Liver (tissue), 9 donors: ENCODE measurements around the gene NOX1. TPM values are rescaled to one million over a fixed set of nuclear protein-coding genes. Genes with fewer than 3 reads are reported as not detected.

ENCODE experiments used
- DNase-seq: peaks from one replicate; pipeline ENCODE4 v3.0.0-alpha.2; 2017; ENCODE audit warnings: low spot score
- H3K27ac ChIP-seq, 2 donors: one replicate each; pipeline ENCODE4 v1.7.0; 2013; ENCODE audit warnings: inconsistent platforms in 2 of 2, low read length in 2 of 2, control low read depth in 1 of 2, low read depth in 1 of 2, mild to moderate bottlenecking in 1 of 2
- H3K27me3 ChIP-seq, 4 donors: one replicate each; pipeline versions ENCODE4 v1.6.1 to v1.7.0; 2013; ENCODE audit warnings: low read length in 3 of 4, inconsistent platforms in 1 of 4, mild to moderate bottlenecking in 1 of 4, moderate library complexity in 1 of 4; ENCODE audit not compliant: control insufficient read depth in 4 of 4, insufficient read depth in 4 of 4
- H3K36me3 ChIP-seq, 4 donors: one replicate each; pipeline versions ENCODE4 v1.6.1 to v1.7.0; 2013; ENCODE audit warnings: low read length in 3 of 4, mild to moderate bottlenecking in 3 of 4, low read depth in 1 of 4, moderate library complexity in 1 of 4; ENCODE audit not compliant: control insufficient read depth in 4 of 4, insufficient read depth in 3 of 4
- H3K4me1 ChIP-seq, 4 donors: one replicate each; pipeline versions ENCODE4 v1.6.1 to v1.7.0; 2013; ENCODE audit warnings: low read length in 3 of 4, mild to moderate bottlenecking in 3 of 4, moderate library complexity in 1 of 4; ENCODE audit not compliant: control insufficient read depth in 4 of 4, insufficient read depth in 4 of 4
- H3K4me3 ChIP-seq, 3 donors: one replicate each; pipeline versions ENCODE4 v1.6.1 to v1.7.0; 2013; ENCODE audit warnings: low read length in 3 of 3, control low read depth in 1 of 3, low read depth in 1 of 3, mild to moderate bottlenecking in 1 of 3
- H3K9ac ChIP-seq, 2 donors: one replicate each; pipeline ENCODE4 v1.7.0; 2013; ENCODE audit warnings: low read length in 2 of 2, mild to moderate bottlenecking in 2 of 2, moderate library complexity in 2 of 2, control low read depth in 1 of 2, low read depth in 1 of 2
- H3K9me3 ChIP-seq, 4 donors: one replicate each; pipeline versions ENCODE4 v1.6.1 to v1.7.0; 2013; ENCODE audit warnings: low read length in 3 of 4; ENCODE audit not compliant: control insufficient read depth in 4 of 4
- ATF3 ChIP-seq: IDR thresholded peaks from 2 replicates; pipeline ENCODE4 v1.6.1; 2016; ENCODE audit warnings: antibody characterized with exemption
- CTCF ChIP-seq: fragments of 150-350 bp; IDR thresholded peaks from 2 replicates; pipeline ENCODE4 v1.5.1; 2017; ENCODE audit warnings: improper control_type of control experiment, low read depth, low read length; ENCODE audit not compliant: missing input control
- EGR1 ChIP-seq, 2 donors: IDR thresholded peaks; 2 replicates each; pipeline ENCODE4 v1.6.1; 2016 to 2018; ENCODE audit warnings: antibody characterized with exemption in 2 of 2, low read depth in 2 of 2
- FOXA1 ChIP-seq: IDR thresholded peaks from 2 replicates; pipeline ENCODE4 v1.6.1; 2016; ENCODE audit warnings: antibody characterized with exemption
- FOXA2 ChIP-seq: IDR thresholded peaks from 2 replicates; pipeline ENCODE4 v1.6.1; 2016; ENCODE audit warnings: antibody characterized with exemption
- GABPA ChIP-seq, 2 donors: IDR thresholded peaks in 1 of 2; conservative IDR thresholded peaks in 1 of 2; 2 replicates each; pipeline ENCODE4 v1.6.1; 2016; ENCODE audit warnings: antibody characterized with exemption in 2 of 2, mild to moderate bottlenecking in 1 of 2, moderate library complexity in 1 of 2
- HNF4A ChIP-seq, 2 donors: conservative IDR thresholded peaks; 2 replicates each; pipeline ENCODE4 v1.6.1; 2016; ENCODE audit warnings: antibody characterized with exemption in 2 of 2, mild to moderate bottlenecking in 2 of 2
- HNF4G ChIP-seq: IDR thresholded peaks from 2 replicates; pipeline ENCODE4 v1.6.1; 2016; ENCODE audit warnings: antibody characterized with exemption
- JUND ChIP-seq, 2 donors: IDR thresholded peaks; 2 replicates each; pipeline ENCODE4 v1.6.1; 2016; ENCODE audit warnings: antibody characterized with exemption in 2 of 2
- MAX ChIP-seq: IDR thresholded peaks from 2 replicates; pipeline ENCODE4 v1.6.1; 2016; ENCODE audit warnings: antibody characterized with exemption
- NR2F2 ChIP-seq: IDR thresholded peaks from 2 replicates; pipeline ENCODE4 v1.6.1; 2016; ENCODE audit warnings: antibody characterized with exemption
- RAD21 ChIP-seq, 2 donors: IDR thresholded peaks; 2 replicates each; pipeline ENCODE4 v1.6.1; 2016; ENCODE audit warnings: antibody characterized with exemption in 2 of 2, mild to moderate bottlenecking in 2 of 2
- REST ChIP-seq: IDR thresholded peaks from 2 replicates; pipeline ENCODE4 v1.6.1; 2016; ENCODE audit warnings: antibody characterized with exemption, mild to moderate bottlenecking
- RXRA ChIP-seq, 2 donors: IDR thresholded peaks; 2 replicates each; pipeline ENCODE4 v1.6.1; 2017 to 2018; ENCODE audit warnings: antibody characterized with exemption in 2 of 2, mild to moderate bottlenecking in 1 of 2
- TAF1 ChIP-seq: conservative IDR thresholded peaks from 2 replicates; pipeline ENCODE4 v1.6.1; 2016; ENCODE audit warnings: antibody characterized with exemption, mild to moderate bottlenecking
- YY1 ChIP-seq: IDR thresholded peaks from 2 replicates; pipeline ENCODE4 v1.6.1; 2016; ENCODE audit warnings: antibody characterized with exemption, mild to moderate bottlenecking
- WGBS: extraction: QIAGEN DNeasy Blood & Tissue Kit; methylation state at CpG from one replicate; pipeline ENCODE4 v1.1.7; 2013; 5-methylcytosine and 5-hydroxymethylcytosine counted together
- polyA plus RNA-seq, 2 donors: library from polyadenylated mRNA; stranded (reverse) in 1 of 2; unstranded in 1 of 2; fragments of 200-250 nt in 1 of 2; fragments of >200 nt in 1 of 2; fragmentation: Nextera tagmentation in 1 of 2; extraction: Ambion mirVana in 1 of 2; gene quantifications; one replicate each; pipeline versions ENCODE4 v1.2.1 to v1.2.3, GENCODE V29; 2013 to 2015
- total RNA-seq, 2 donors: library from RNA; depleted of rRNA; stranded (reverse); fragments of >200 nt; gene quantifications; one replicate each; pipeline ENCODE4 v1.2.3, GENCODE V29; 2014
- donor health status: healthy.
- donor health status: healthy.
- donor health status: healthy.
- donor health status: healthy.
- donor health status: healthy.

The NOX1 gene
- total and polyA plus RNA-seq, 4 donors: 0.36 TPM; not detected in 3

- TF ChIP-seq GABPA (IDR thresholded peaks at IDR 0.05 in 1 of 2, conservative IDR thresholded peaks at IDR 0.05 in 1 of 2) (no peak), NR2F2 (no peak)
- H3K27ac ChIP-seq: no peak overlapping the region
- no peaks in the 10 kb centered on the region for H3K9me3 ChIP-seq
- no peak overlapping the region for H3K9ac ChIP-seq
- 76% methylated on average over 2 of the region's 2 CpGs for WGBS
- no peaks in the 10 kb centered on the region for H3K4me1 ChIP-seq
- peaks cover 0 to 2% (median 0%) of the 10 kb centered on the region in 4 donors for H3K27me3 ChIP-seq
- DNase-seq: no peak
- H3K36me3 ChIP-seq: no peaks in the 10 kb centered on the region
- no peak overlapping the region for H3K4me3 ChIP-seq
Observed at GRCh38 chrX:100880368-100880767, 6.2 kb upstream of the NOX1 start.

- H3K27ac ChIP-seq: no peak overlapping the region
- no peaks in the 10 kb centered on the region for H3K9me3 ChIP-seq
- no peaks in the 10 kb centered on the region for H3K4me1 ChIP-seq
- no peaks in the 10 kb centered on the region for H3K27me3 ChIP-seq
- DNase-seq: no peak
- H3K36me3 ChIP-seq: no peaks in the 10 kb centered on the region
- TF ChIP-seq FOXA1: no peak
- no peak for TF ChIP-seq TAF1
- no peak for TF ChIP-seq ATF3
- TF ChIP-seq MAX: no peak
- no peak for TF ChIP-seq RXRA (IDR thresholded peaks at IDR 0.05)
- no peak for TF ChIP-seq NR2F2
- no peak for TF ChIP-seq GABPA (IDR thresholded peaks at IDR 0.05 in 1 of 2, conservative IDR thresholded peaks at IDR 0.05 in 1 of 2)
- no peak for TF ChIP-seq FOXA2
- no peak overlapping the region for H3K9ac ChIP-seq
- 56% methylated on average over 9 of the region's 9 CpGs for WGBS
- H3K4me3 ChIP-seq: no peak overlapping the region
Observed at GRCh38 chrX:100871594-100872560, 2.3 kb downstream of the NOX1 start.

- Histone ChIP-seq H3K4me3 (no peak overlapping the region), H3K36me3 (no peaks in the 10 kb centered on the region), H3K4me1 (no peaks in the 10 kb centered on the region), H3K27ac (no peak overlapping the region), H3K27me3 (no peaks in the 10 kb centered on the region), H3K9ac (no peak overlapping the region), H3K9me3 (no peaks in the 10 kb centered on the region)
- TF ChIP-seq RAD21 (IDR thresholded peaks at IDR 0.05) (no peak), FOXA2 (no peak), HNF4A (conservative IDR thresholded peaks at IDR 0.05) (no peak), CTCF (no peak), HNF4G (no peak), REST (no peak), GABPA (IDR thresholded peaks at IDR 0.05 in 1 of 2, conservative IDR thresholded peaks at IDR 0.05 in 1 of 2) (no peak), EGR1 (IDR thresholded peaks at IDR 0.05; ENCODE audit: low read depth in 2 of 2) (no peak), JUND (IDR thresholded peaks at IDR 0.05) (no peak), YY1 (no peak), RXRA (IDR thresholded peaks at IDR 0.05) (no peak), TAF1 (no peak), NR2F2 (no peak), FOXA1 (no peak)
- no peak for DNase-seq
- 56% methylated on average over 5 of the region's 5 CpGs for WGBS
Observed at GRCh38 chrX:100870527-100870926, 3.6 kb downstream of the NOX1 start.
